HL-60 (cell line): ENCODE results near the gene IFT25.

Source experiments
- DNase-seq, 2 experiments: peaks; one replicate each; pipeline ENCODE4 v3.0.0-alpha.2; 2010 to 2020; ENCODE audit warnings: low read depth in 1 of 2, low spot score in 1 of 2
- H3K27ac ChIP-seq: fragments of 250-450 bp; sonication (Bioruptor Pico); replicated peaks from 2 replicates; pipeline ENCODE4 v1.5.1; 2020; ENCODE audit warnings: mild to moderate bottlenecking, moderate library complexity
- H3K27me3 ChIP-seq: fragments of 250-450 bp; sonication (Bioruptor Pico); 2 replicates; pipeline ENCODE4 v1.5.1; 2021; ENCODE audit warnings: mild to moderate bottlenecking, moderate library complexity; ENCODE audit not compliant: insufficient read depth, poor library complexity, severe bottlenecking
- H3K4me3 ChIP-seq: replicated peaks from 2 replicates; pipeline ENCODE4 v1.5.1; 2011; ENCODE audit warnings: mild to moderate bottlenecking, control low read depth, low read length; ENCODE audit not compliant: insufficient read depth
- GABPA ChIP-seq: IDR thresholded peaks from 2 replicates; pipeline ENCODE4 v1.6.1; 2012; ENCODE audit warnings: low read depth
- POLR2AphosphoS5 ChIP-seq: IDR thresholded peaks from 2 replicates; pipeline ENCODE4 v1.6.1; 2012; ENCODE audit warnings: low read depth
- SPI1 ChIP-seq: IDR thresholded peaks from 2 replicates; pipeline ENCODE4 v1.6.1; 2012; ENCODE audit warnings: low read depth, mild to moderate bottlenecking, borderline replicate concordance
- TF ChIP-seq, protein P1 (sequence below): IDR thresholded peaks from one replicate; pipeline ENCODE4 v1.5.1; 2011; ENCODE audit warnings: low read length, control low read depth, inconsistent platforms; ENCODE audit not compliant: insufficient read depth
- TF ChIP-seq, protein P2 (sequence below): IDR thresholded peaks from 2 replicates; pipeline ENCODE4 v1.6.1; 2012; ENCODE audit warnings: low read depth; ENCODE audit not compliant: insufficient replicate concordance

The IFT25 gene

DNA sequence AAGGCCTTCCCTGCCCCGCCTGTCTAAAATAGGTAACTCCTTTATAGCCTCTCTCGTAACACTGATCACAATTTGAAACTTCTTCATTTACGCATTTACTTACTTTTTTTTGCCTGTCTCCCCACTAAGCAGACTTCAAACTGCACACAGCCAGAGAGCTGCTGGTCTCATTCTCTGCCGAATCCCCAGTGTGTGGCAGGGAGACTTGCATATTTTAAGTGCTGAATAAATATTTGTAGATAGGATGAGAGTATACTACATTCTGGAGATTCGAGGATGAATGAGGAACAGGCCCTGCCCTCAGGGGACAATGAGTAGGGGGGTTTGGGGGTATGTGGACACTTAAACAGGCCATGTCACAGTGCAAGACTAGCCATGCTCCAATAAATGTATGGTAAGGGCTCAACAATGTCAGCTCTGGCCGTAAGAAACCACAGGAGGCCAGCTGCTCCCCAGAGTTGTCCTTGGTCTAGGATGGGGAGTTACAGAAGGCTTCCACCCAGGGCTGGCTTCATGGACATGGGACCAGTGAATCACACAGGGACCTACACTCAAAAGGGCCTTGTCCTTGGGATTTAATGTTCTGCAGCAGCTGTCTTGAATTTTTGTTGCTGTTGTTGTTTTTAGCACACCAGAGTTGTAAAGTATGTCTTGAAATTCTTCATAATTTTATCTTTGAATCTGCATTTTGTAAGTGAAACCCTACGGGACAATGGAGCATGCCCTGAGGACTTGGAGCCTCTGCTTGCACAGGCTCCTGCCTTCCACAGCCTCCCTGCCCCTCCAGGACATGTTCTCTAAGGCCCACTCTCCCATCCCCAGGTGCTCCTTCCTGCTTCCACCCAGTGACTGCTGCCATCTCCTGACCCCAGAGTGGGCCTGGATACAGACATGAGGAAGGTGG lies 43.0 kb downstream of the IFT25 start:
- DNase-seq = no peak
- Histone ChIP-seq H3K27ac (no peak overlapping the region), H3K4me3 (no peak overlapping the region), H3K27me3 (no peaks in the 10 kb centered on the region)
- TF ChIP-seq POLR2AphosphoS5 = no peak

DNA sequence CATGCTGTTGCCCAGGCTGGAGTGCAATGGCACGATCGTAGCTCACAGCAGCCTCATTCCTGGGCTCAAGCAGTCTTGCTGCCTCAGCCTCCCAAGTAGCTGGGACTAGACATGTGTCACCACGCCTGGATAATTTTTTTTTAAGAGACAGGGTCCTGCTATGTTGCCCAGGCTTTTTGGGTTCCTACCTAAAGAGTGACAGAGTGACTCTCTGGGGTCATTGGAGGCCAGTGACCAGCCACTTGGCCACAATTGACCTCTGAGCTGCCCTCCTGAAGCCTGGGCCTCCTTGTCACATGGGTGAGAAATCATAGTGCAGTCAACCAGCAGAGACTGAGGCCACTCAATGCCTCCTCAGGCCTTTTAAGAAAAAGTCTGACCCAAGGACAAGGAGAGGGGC lies 45.8 kb downstream of the IFT25 start:
- Histone ChIP-seq H3K27ac (no peak overlapping the region), H3K27me3 (no peaks in the 10 kb centered on the region), H3K4me3 (no peak overlapping the region)
- no peak for DNase-seq
- TF ChIP-seq, protein P1, sequence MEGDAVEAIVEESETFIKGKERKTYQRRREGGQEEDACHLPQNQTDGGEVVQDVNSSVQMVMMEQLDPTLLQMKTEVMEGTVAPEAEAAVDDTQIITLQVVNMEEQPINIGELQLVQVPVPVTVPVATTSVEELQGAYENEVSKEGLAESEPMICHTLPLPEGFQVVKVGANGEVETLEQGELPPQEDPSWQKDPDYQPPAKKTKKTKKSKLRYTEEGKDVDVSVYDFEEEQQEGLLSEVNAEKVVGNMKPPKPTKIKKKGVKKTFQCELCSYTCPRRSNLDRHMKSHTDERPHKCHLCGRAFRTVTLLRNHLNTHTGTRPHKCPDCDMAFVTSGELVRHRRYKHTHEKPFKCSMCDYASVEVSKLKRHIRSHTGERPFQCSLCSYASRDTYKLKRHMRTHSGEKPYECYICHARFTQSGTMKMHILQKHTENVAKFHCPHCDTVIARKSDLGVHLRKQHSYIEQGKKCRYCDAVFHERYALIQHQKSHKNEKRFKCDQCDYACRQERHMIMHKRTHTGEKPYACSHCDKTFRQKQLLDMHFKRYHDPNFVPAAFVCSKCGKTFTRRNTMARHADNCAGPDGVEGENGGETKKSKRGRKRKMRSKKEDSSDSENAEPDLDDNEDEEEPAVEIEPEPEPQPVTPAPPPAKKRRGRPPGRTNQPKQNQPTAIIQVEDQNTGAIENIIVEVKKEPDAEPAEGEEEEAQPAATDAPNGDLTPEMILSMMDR = no peak
- TF ChIP-seq SPI1 (no peak), POLR2AphosphoS5 (no peak), GABPA (no peak)
- TF ChIP-seq, protein P2, sequence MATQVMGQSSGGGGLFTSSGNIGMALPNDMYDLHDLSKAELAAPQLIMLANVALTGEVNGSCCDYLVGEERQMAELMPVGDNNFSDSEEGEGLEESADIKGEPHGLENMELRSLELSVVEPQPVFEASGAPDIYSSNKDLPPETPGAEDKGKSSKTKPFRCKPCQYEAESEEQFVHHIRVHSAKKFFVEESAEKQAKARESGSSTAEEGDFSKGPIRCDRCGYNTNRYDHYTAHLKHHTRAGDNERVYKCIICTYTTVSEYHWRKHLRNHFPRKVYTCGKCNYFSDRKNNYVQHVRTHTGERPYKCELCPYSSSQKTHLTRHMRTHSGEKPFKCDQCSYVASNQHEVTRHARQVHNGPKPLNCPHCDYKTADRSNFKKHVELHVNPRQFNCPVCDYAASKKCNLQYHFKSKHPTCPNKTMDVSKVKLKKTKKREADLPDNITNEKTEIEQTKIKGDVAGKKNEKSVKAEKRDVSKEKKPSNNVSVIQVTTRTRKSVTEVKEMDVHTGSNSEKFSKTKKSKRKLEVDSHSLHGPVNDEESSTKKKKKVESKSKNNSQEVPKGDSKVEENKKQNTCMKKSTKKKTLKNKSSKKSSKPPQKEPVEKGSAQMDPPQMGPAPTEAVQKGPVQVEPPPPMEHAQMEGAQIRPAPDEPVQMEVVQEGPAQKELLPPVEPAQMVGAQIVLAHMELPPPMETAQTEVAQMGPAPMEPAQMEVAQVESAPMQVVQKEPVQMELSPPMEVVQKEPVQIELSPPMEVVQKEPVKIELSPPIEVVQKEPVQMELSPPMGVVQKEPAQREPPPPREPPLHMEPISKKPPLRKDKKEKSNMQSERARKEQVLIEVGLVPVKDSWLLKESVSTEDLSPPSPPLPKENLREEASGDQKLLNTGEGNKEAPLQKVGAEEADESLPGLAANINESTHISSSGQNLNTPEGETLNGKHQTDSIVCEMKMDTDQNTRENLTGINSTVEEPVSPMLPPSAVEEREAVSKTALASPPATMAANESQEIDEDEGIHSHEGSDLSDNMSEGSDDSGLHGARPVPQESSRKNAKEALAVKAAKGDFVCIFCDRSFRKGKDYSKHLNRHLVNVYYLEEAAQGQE = no peak

DNA sequence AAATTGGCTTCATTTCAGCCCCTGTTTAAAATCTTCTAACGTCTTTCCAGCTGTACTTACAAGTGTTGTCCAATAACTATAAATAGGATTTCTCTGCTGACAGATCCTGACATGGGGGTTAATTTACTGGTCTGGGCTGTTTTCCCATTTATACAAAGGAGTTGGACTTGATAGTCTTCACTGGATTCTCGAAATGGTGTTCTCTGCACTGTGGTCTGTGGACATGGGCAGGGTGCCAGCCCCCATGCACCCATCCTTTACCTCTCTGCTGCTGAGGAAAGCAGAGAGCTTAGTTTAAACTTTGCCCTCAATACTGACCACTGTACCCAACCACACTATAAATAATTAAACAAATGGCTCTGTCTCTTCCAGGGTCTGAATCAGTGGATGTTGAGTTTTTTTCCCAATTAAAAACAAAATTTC lies 46.3 kb downstream of the IFT25 start:
- Histone ChIP-seq H3K27ac (no peak overlapping the region), H3K4me3 (no peak overlapping the region), H3K27me3 (no peaks in the 10 kb centered on the region)
- no peak for DNase-seq
- TF ChIP-seq SPI1 = no peak
- no peak for TF ChIP-seq POLR2AphosphoS5
- TF ChIP-seq GABPA = no peak

DNA sequence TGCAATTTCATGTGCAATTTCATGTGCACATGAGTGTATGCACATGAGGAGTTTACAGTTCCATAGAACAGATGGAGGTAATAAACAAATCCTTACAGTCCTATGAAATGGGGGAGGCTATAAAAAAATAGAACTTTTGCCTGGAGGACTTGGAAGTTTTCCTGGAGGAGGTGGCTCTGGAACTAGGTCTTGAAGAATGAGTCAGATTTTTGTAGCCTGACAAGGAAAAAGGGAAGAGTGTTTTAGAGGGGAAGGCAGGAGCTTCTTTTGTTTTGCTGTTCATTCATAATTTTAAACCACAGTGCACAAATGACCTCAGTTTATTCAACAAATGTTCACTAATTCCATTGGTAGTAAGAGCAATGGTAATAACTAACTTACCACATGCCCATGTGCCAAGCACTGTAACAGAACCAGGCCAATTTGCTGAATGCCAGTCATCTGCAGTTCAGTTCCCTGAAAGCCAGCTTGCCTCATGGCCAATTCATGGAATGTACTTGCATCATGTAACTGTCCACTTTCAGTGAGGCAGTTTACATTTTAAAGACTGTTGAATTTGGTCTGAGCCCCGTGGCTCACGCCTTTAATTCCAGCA lies 48.8 kb downstream of the IFT25 start:
- Histone ChIP-seq H3K27me3 (no peaks in the 10 kb centered on the region), H3K27ac (no peak overlapping the region), H3K4me3 (no peak overlapping the region)
- TF ChIP-seq POLR2AphosphoS5 = no peak
- TF ChIP-seq, protein P2 = no peak
- no peak for TF ChIP-seq SPI1
- TF ChIP-seq, protein P1 = no peak
- no peak for TF ChIP-seq GABPA
- DNase-seq = no peak
